ENCODE measurements around the gene PGLYRP4.

- TF ChIP-seq MAX (IDR thresholded peaks at IDR 0.05) (no peak), CTCF (IDR thresholded peaks at IDR 0.05; ENCODE audit: low read depth, low read length, missing input control) (peak; percentile 44), RXRA (IDR thresholded peaks at IDR 0.05) (no peak), GABPA (IDR thresholded peaks at IDR 0.05 in 1 of 2, conservative IDR thresholded peaks at IDR 0.05 in 1 of 2) (no peak), SP1 (IDR thresholded peaks at IDR 0.05) (no peak), RAD21 (IDR thresholded peaks at IDR 0.05) (peak; percentile 76 to 82), REST (IDR thresholded peaks at IDR 0.05) (no peak), ATF3 (IDR thresholded peaks at IDR 0.05) (no peak), HNF4A (conservative IDR thresholded peaks at IDR 0.05) (no peak), YY1 (IDR thresholded peaks at IDR 0.05) (no peak)
Measured at GRCh38 chr1:153355445-153356071, 6.9 kb upstream of the PGLYRP4 start.

Measured in liver (tissue), 3 donors.